Heart right ventricle (tissue), 16 donors: ENCODE results near the gene HTT. TPM values are rescaled to one million over a fixed set of nuclear protein-coding genes. Genes with fewer than 3 reads are reported as not detected.

Experiments
- ATAC-seq, 8 donors: fragments of 200-7000 bp; cut with Tn5 transposase; one replicate each; pipeline ENCODE4 v1.9.1; 2020; ENCODE audit warnings: mild to moderate bottlenecking in 8 of 8, moderate library complexity in 8 of 8, moderate number of reproducible peaks in 1 of 8
- DNase-seq, 2 donors: peaks; one replicate each; pipeline ENCODE4 v3.0.0-alpha.2; 2020
- H3K27ac ChIP-seq, 10 donors: fragments of 200-600 bp; sonication (generic) in 2 of 10; one replicate each; pipeline versions ENCODE4 v1.5.0 to v1.8.0; 2020 to 2022; ENCODE audit warnings: mild to moderate bottlenecking in 3 of 10
- H3K27me3 ChIP-seq, 7 donors: fragments of 200-600 bp; one replicate each; pipeline ENCODE4 v1.8.0; 2021 to 2022; ENCODE audit warnings: mild to moderate bottlenecking in 2 of 7
- H3K36me3 ChIP-seq, 9 donors: fragments of 200-600 bp; sonication (generic) in 1 of 9; one replicate each; pipeline versions ENCODE4 v1.5.0 to v1.8.0; 2020 to 2022; ENCODE audit warnings: mild to moderate bottlenecking in 2 of 9
- H3K4me1 ChIP-seq, 9 donors: fragments of 200-600 bp; sonication (generic) in 1 of 9; one replicate each; pipeline versions ENCODE4 v1.5.0 to v1.8.0; 2020 to 2022; ENCODE audit warnings: mild to moderate bottlenecking in 4 of 9
- H3K4me3 ChIP-seq, 10 donors: fragments of 200-600 bp; sonication (generic) in 2 of 10; one replicate each; pipeline versions ENCODE4 v1.5.0 to v1.8.0; 2020 to 2022; ENCODE audit warnings: mild to moderate bottlenecking in 7 of 10, moderate library complexity in 2 of 10
- H3K9me3 ChIP-seq, 11 donors: fragments of 200-600 bp in 10 of 11; sonication (generic) in 2 of 11; one replicate each; pipeline versions ENCODE4 v1.5.0 to v1.8.0; 2013 to 2022; ENCODE audit warnings: mild to moderate bottlenecking in 2 of 11, control low read depth in 1 of 11, moderate library complexity in 1 of 11
- WGBS, 2 donors: extraction: QIAGEN DNeasy Blood & Tissue Kit; methylation state at CpG; one replicate each; pipeline ENCODE4 v1.1.7; 2013; ENCODE audit warnings: inconsistent platforms in 1 of 2; 5-methylcytosine and 5-hydroxymethylcytosine counted together
- intact Hi-C, 10 donors: fragments of 100-400 bp; cut with DNase I; formaldehyde crosslinking; loops; one replicate each; pipeline versions ENCODE4 v1.11.1 to v1.14.2; 2022
- polyA plus RNA-seq, 2 donors: library from polyadenylated mRNA; stranded (reverse); fragments of 200-250 nt; gene quantifications; one replicate each; pipeline ENCODE4 v1.2.3, GENCODE V29; 2013
- total RNA-seq, 10 donors: library from RNA; stranded (reverse); fragmentation: NEBNext Ultra II Directional in 3 of 10; extraction: Animal tissue kit (Norgen Biotek cat#: 25700) in 3 of 10; gene quantifications; one replicate each; pipeline versions ENCODE4 v1.2.1 to v1.2.4, GENCODE V29; 2021 to 2023
- TF ChIP-seq, protein P1 (sequence below), 9 donors: fragments of 200-600 bp; sonication (generic) in 2 of 9; IDR thresholded peaks; one replicate each; pipeline versions ENCODE4 v1.5.0 to v1.8.0; 2021 to 2022; ENCODE audit warnings: antibody characterized with exemption in 9 of 9, mild to moderate bottlenecking in 5 of 9, moderate library complexity in 1 of 9
- donor health status: Arrhythmogenic right ventricular cardiomyopathy.
- donor health status: ischemic (EF 13 %, LVEDD 7.1; RV severe dilation, severe dysfunction).
- donor health status: healthy with polysubstance abuse.
- donor health status: DM: no; HTN: yes; CAD: no.
- donor health status: DM: no; HTN: no; CAD: no.
- donor health status: ischemic (EF 25% LVEDD 6.9; RV normal size, moderate dysfunction).
- donor health status: ischemic (EF 25% LVEDD 5.7; RV mildly dilated, moderate dysfunction).
- donor health status: healthy.
- donor health status: DM: yes; HTN: yes; CAD: no.
- donor health status: Ischemic cardiomyopathy.
- donor health status: ischemic (EF 35%, LVEDD 5.7; RV mildly dilated, moderate dysfunction).
- donor health status: nonischemic (EF 11% LVEDD 7.7; RV severe dilation, severe dysfunction).
- donor health status: DM: yes; HTN: yes; CAD: no.
- donor health status: PGD.
- donor health status: ischemic (EF 29% LVEDD 5.4; RV normal size, mild dysfunction).
- donor health status: nonischemic (EF 23%, LVEDD 6.1; RV moderate dilation, normal function).

The HTT gene
- total and polyA plus RNA-seq, 12 donors, result 6.3 to 34.0 (median 24.1) TPM

DNA sequence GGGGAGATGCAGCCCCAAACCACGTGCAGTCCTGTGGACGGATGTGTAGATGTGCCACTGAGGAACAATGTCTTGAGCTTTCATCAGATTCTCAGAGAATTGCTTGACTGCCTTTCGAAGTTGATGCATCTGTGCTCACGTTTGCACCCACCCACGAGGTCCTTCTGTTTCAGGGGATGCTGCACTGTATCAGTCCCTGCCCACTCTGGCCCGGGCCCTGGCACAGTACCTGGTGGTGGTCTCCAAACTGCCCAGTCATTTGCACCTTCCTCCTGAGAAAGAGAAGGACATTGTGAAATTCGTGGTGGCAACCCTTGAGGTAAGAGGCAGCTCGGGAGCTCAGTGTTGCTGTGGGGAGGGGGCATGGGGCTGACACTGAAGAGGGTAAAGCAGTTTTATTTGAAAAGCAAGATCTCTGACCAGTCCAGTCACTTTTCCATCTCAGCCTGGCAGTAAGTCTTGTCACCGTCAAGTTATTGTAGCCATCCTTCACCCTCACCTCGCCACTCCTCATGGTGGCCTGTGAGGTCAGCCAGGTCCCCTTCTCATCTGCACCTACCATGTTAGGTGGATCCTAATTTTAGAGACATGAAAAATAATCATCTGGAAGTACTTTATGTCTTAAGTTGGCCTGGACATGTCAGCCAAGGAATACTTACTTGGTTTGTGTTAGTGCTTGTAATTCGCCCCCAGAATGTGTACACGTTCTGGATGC, 138.1 kb downstream of the HTT start:
- DNase-seq (no peak), ATAC-seq (no peak)
- Histone ChIP-seq H3K4me1 (peaks cover 0 to 4% (median 0%) of the 10 kb centered on the region in 9 donors), H3K9me3 (no peaks in the 10 kb centered on the region), H3K27me3 (no peaks in the 10 kb centered on the region), H3K4me3 (no peak overlapping the region), H3K36me3 (peaks cover 4 to 100% (median 52%) of the 10 kb centered on the region in 9 donors), H3K27ac (no peak overlapping the region)
- TF ChIP-seq, protein P1, sequence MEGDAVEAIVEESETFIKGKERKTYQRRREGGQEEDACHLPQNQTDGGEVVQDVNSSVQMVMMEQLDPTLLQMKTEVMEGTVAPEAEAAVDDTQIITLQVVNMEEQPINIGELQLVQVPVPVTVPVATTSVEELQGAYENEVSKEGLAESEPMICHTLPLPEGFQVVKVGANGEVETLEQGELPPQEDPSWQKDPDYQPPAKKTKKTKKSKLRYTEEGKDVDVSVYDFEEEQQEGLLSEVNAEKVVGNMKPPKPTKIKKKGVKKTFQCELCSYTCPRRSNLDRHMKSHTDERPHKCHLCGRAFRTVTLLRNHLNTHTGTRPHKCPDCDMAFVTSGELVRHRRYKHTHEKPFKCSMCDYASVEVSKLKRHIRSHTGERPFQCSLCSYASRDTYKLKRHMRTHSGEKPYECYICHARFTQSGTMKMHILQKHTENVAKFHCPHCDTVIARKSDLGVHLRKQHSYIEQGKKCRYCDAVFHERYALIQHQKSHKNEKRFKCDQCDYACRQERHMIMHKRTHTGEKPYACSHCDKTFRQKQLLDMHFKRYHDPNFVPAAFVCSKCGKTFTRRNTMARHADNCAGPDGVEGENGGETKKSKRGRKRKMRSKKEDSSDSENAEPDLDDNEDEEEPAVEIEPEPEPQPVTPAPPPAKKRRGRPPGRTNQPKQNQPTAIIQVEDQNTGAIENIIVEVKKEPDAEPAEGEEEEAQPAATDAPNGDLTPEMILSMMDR (IDR thresholded peaks at IDR 0.05), result no peak
- intact Hi-C loops, result no loop called here
- WGBS, 2 donors, result 93 to 95% methylated on average over 12 of the region's 12 CpGs

DNA sequence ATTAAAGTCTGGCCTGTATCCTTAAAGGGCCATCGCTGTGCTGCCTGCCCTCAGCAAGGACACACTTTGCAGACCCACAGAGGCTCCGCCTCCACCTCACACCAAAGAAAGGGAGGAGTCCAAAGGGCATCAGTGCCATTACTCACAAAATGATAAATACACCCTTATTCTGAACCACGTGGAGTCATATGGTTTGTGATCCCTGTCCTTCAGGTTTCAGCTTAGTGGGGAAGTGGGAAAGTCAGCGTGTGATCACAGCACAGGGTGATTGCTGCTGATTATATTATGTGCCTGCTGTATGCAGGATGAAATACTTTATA, 138.6 kb downstream of the HTT start:
- H3K27me3 ChIP-seq, result no peaks in the 10 kb centered on the region
- no peak overlapping the region for H3K4me3 ChIP-seq
- DNase-seq, result no peak
- no peaks in the 10 kb centered on the region for H3K4me1 ChIP-seq
- H3K9me3 ChIP-seq, result no peaks in the 10 kb centered on the region
- ATAC-seq, result no peak
- peaks cover 4 to 100% (median 56%) of the 10 kb centered on the region in 9 donors for H3K36me3 ChIP-seq
- intact Hi-C loops, result no loop called here
- TF ChIP-seq, protein P1 (IDR thresholded peaks at IDR 0.05), result no peak
- WGBS, 2 donors, result 93 to 95% methylated on average over 4 of the region's 4 CpGs
- no peak overlapping the region for H3K27ac ChIP-seq

DNA sequence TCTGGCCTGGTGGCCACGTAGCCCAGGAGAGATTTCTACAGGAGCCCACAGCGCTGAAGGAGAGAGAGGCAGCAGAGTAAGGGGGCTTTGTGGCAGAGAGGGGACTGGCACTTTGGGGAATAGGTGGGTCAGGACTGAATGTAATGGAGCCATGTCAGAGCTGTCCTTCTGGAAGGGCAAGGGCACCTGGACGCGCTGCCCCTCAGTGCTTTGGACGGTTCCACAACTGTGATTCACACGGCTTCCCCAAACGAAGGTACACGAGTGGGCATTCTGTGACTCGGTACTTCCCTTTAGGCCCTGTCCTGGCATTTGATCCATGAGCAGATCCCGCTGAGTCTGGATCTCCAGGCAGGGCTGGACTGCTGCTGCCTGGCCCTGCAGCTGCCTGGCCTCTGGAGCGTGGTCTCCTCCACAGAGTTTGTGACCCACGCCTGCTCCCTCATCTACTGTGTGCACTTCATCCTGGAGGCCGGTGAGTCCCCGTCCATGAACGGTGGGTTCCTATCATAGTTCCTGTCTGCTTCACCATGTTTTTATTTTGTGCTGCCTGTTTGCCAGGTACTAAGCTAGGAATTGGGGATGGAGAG, 139.3 kb downstream of the HTT start:
- DNase-seq, result no peak
- peaks cover 4 to 100% (median 57%) of the 10 kb centered on the region in 9 donors for H3K36me3 ChIP-seq
- H3K27ac ChIP-seq, result no peak overlapping the region
- TF ChIP-seq, protein P1 (IDR thresholded peaks at IDR 0.05), result no peak
- H3K4me3 ChIP-seq, result no peak overlapping the region
- 96 to 97% methylated on average over 15 of the region's 15 CpGs for WGBS, 2 donors
- no peaks in the 10 kb centered on the region for H3K4me1 ChIP-seq
- no peaks in the 10 kb centered on the region for H3K27me3 ChIP-seq
- no peaks in the 10 kb centered on the region for H3K9me3 ChIP-seq
- ATAC-seq, result no peak
- intact Hi-C loops, result no loop called here

DNA sequence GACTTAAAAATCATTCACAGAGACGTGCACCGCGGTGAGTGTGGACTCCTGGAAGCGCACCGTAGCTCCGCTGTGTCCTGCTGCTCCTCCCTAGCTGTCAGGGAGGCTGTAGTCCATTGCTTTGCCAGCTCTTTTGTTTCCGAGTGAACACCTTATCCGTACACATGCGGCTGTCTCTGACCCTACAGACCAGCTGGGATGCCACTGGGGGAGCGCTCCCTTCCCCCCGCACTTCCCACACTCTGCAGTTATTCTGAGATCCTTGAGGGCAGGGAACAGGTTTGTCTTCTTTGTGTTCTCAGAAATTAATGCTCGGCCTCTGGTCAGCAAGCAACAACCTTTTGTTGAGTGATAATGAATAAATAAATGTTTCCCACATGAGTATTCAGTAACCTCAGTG, 140.8 kb downstream of the HTT start:
- no peak for ATAC-seq
- DNase-seq, result no peak
- intact Hi-C loops, result no loop called here
- TF ChIP-seq, protein P1 (IDR thresholded peaks at IDR 0.05), result no peak
- Histone ChIP-seq H3K27me3 (no peaks in the 10 kb centered on the region), H3K27ac (no peak overlapping the region), H3K4me3 (no peak overlapping the region), H3K9me3 (no peaks in the 10 kb centered on the region), H3K4me1 (peaks cover 0 to 11% (median 0%) of the 10 kb centered on the region in 9 donors), H3K36me3 (peaks cover 0 to 100% (median 54%) of the 10 kb centered on the region in 9 donors)
- WGBS, 2 donors, result 93 to 94% methylated on average over 12 of the region's 12 CpGs
